Subcutaneous preadipocyte (primary cell): Measurements from ENCODE around the gene PRKRIP1. TPM values are rescaled to one million over a fixed set of nuclear protein-coding genes. Genes with fewer than 3 reads are reported as not detected.

ENCODE experiments used
- small RNA-seq: library from RNA; depleted of rRNA; stranded (forward); fragments of <200 nt; gene quantifications from one replicate; pipeline ENCODE3, GENCODE V24; 2012
- total RNA-seq: library from RNA; depleted of rRNA; stranded (reverse); fragments of >200 nt; gene quantifications from 2 replicates; pipeline ENCODE4 v1.2.3, GENCODE V29; 2012

The PRKRIP1 gene
- 10.3 and 10.9 TPM in 2 replicates for total RNA-seq

DNA sequence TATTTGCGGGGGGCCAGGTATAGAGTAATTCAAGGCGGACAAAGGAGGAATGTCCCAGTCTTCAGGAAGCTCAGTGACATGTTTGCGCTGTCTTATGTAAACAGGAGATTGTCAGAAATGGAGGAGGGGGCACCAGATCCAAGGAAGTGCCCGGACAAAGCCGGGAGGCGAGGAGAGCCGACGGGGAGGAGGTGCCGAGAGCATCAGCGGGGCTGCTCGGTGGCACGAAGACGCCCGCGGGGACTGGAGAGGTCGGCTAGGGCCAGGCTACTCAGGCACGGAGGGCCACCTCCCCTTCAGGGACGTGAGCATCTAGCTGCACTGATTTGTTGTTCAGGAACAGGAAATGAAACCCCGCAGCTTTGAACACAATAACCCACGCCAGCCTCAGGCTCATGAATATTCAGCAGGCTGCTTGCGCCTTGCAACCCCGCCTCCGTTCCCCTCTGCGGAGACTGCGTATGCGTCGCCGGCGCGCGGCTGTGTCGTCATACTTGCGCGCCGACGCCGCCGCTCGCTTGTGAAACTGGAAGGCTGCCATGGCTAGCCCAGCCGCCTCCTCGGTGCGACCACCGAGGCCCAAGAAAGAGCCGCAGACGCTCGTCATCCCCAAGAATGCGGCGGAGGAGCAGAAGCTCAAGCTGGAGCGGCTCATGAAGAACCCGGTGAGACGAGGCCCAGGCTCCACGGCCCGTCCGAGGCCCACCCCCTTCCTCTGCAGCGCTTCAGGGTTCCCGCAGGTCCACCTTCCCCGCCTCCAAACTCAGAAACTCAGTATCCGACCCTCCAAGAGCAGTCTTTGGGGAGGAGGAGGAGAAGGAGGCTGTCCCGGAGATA is at the start of gene PRKRIP1:
PRKRIP1 (plus strand) TSS at position 491 of the 837 bp plus-strand sequence; CDS start at position 540, 49 bp downstream.

DNA sequence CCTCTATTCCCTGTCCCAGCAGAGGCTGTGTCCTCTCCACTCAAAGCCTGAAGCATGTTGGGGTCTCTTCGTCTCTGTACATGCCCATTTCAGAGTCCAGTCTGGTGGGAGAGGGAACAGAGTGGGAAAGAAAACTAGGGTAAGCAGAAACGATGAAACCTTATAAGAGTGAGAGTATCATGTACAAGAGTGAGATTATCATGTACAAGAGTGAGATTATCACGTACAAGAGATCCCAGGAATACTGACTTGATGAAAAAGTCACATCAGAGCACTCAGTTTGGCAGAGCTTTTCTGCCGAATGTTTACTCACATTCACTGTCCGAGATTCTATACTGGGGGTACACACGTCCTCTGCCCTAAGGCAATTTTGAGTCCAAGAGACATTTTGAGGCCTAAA is 39.8 kb upstream of the PRKRIP1 start, which contains the start of gene SPDYE6:
SPDYE6 (minus strand) TSS at position 101 of the 400 bp plus-strand sequence. CDS start 421 bp downstream, outside the sequence.

DNA sequence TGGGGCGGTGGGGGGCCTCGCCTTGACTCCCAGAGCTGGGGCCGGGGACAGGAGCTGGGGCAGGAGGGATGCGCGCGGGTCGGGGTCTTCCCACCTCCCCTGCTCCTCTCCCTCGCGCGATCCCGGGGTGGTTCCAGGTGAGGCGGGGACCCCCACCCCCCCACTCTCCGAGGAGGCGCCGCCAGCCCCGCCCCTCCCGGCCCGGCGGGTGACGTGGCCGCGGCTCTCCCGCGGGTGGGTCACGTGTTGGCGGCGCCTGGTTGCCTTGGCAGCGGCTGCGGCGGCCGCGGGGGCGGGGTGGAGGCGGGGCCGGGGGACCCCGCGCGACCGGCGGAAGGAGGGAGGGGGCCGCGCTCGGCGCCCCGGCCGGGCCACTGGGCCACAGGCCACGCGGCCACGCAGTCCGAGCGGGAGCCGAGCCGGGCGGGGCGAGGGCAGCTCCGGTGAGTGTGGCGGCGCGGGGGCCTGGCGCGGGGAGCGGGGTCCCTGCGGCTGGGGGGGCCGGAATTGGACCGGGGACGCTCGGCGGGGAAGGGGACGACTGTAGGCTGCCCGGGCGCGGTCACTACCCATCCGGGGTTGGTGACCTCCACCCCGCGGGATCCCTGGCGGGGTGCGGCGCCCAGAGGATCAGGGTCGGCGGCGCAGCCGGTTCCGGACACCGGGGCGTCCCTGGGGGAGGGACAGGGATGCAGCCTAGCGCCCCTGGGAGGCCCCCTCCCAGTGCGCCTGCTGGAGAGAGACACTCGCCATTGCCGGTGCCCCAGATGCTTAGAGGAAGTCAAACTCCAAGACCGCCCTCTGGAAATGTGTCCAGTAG is 37.3 kb downstream of the PRKRIP1 start, which contains the start of gene ORAI2:
ORAI2 (plus strand) TSS at position 357 of the 820 bp plus-strand sequence. CDS start 5,382 bp downstream, outside the sequence.

GRCh38 chr7:102464577-102465280 is 68.6 kb downstream of the PRKRIP1 start, which contains the start of the genes ALKBH4 and LRWD1:
Gene ALKBH4, minus strand, starts transcription at chr7:102464863. Its CDS starts 27 bp downstream, at chr7:102464836.
Gene LRWD1, plus strand, starts transcription at chr7:102464984. Its CDS starts 97 bp downstream, at chr7:102465081.

Small RNA genes within 50 kb of the gene (small RNA-seq; reads per million reads assigned to genes)
- gene AC091390.4, result not detected
- not detected for gene MIR548O

Other genes starting within 250 kb of the PRKRIP1 start
- 2.0 and 2.9 TPM in 2 replicates for gene SH2B2, start 109.5 kb upstream of the PRKRIP1 start, total RNA-seq
- not detected in 2 replicates for gene SPDYE6, start 39.9 kb upstream of the PRKRIP1 start, total RNA-seq
- gene ORAI2, start 37.2 kb downstream of the PRKRIP1 start, total RNA-seq, result 23.9 and 30.1 TPM in 2 replicates
- gene ALKBH4, start 68.5 kb downstream of the PRKRIP1 start, total RNA-seq, result 10.7 and 11.1 TPM in 2 replicates
- gene LRWD1, start 68.6 kb downstream of the PRKRIP1 start, total RNA-seq, result 23.5 and 33.2 TPM in 2 replicates
- 37.8 and 46.7 TPM in 2 replicates for gene POLR2J, start 82.6 kb downstream of the PRKRIP1 start, total RNA-seq
- 0.20 and 0.73 TPM in 2 replicates for gene RASA4B, start 121.4 kb downstream of the PRKRIP1 start, total RNA-seq
- gene UPK3BL2, start 147.3 kb downstream of the PRKRIP1 start, total RNA-seq, result 2.9 and 3.7 TPM in 2 replicates
- gene SPDYE2, start 154.9 kb downstream of the PRKRIP1 start, total RNA-seq, result not detected in 2 replicates
- gene POLR2J3, start 176.2 kb downstream of the PRKRIP1 start, total RNA-seq, result 30.9 and 38.7 TPM in 2 replicates
- 1.4 and 3.3 TPM in 2 replicates for gene RASA4, start 220.4 kb downstream of the PRKRIP1 start, total RNA-seq
- gene UPK3BL1, start 246.4 kb downstream of the PRKRIP1 start, total RNA-seq, result 3.3 and 11.5 TPM in 2 replicates